HPDE6-E6E7 (cell line): ENCODE results near the gene MRPS5.

Experiments used
- DNase-seq: peaks from one replicate; pipeline ENCODE4 v3.0.0; 2011; ENCODE audit warnings: missing footprints; ENCODE audit errors: extremely low spot score

The MRPS5 gene

GRCh38 chr2:95061119-95061512, 60.5 kb downstream of the MRPS5 start:
- no peak for DNase-seq

- no peak for DNase-seq
These were observed 61.0 kb downstream of the MRPS5 start for GRCh38 chr2:95060446-95061118.

- no peak for DNase-seq
These were observed 61.8 kb downstream of the MRPS5 start for GRCh38 chr2:95059656-95060370.

- DNase-seq: no peak
These were observed 62.5 kb downstream of the MRPS5 start for GRCh38 chr2:95058989-95059641.

- DNase-seq: no peak
These were observed 63.1 kb downstream of the MRPS5 start for GRCh38 chr2:95058466-95058988.

- DNase-seq: no peak
These were observed 63.9 kb downstream of the MRPS5 start for GRCh38 chr2:95057535-95058370.

GRCh38 chr2:95056461-95057459, 64.8 kb downstream of the MRPS5 start:
- no peak for DNase-seq

- no peak for DNase-seq
These were observed 65.6 kb downstream of the MRPS5 start for GRCh38 chr2:95056044-95056443.

GRCh38 chr2:95055262-95055661, 66.3 kb downstream of the MRPS5 start:
- no peak for DNase-seq

GRCh38 chr2:95054016-95054415, 67.6 kb downstream of the MRPS5 start:
- no peak for DNase-seq

GRCh38 chr2:95053543-95053942, 68.1 kb downstream of the MRPS5 start:
- DNase-seq: no peak

GRCh38 chr2:95052804-95053479, 68.7 kb downstream of the MRPS5 start:
- DNase-seq: no peak

GRCh38 chr2:95052307-95052706, 69.3 kb downstream of the MRPS5 start:
- DNase-seq: peak; percentile 63

- no peak for DNase-seq
These were observed 70.0 kb downstream of the MRPS5 start for GRCh38 chr2:95051626-95052025.

GRCh38 chr2:95050385-95051300, 71.0 kb downstream of the MRPS5 start:
- DNase-seq: no peak

- DNase-seq: no peak
These were observed 71.6 kb downstream of the MRPS5 start for GRCh38 chr2:95049961-95050360.

GRCh38 chr2:95049683-95049955, 72.0 kb downstream of the MRPS5 start:
- DNase-seq: no peak

- DNase-seq: no peak
These were observed 72.6 kb downstream of the MRPS5 start for GRCh38 chr2:95048825-95049682.
